Caco-2 (cell line): ENCODE data around the gene EMC8. TPM values are rescaled to one million over a fixed set of nuclear protein-coding genes. Genes with fewer than 3 reads are reported as not detected.
"Not testable (repeated sequence)": the region's sequence is repeated elsewhere in the genome, so short reads cannot be mapped to it uniquely, and the experiment has no call there.

Experiments used
- BruUV-seq: library from RNA; stranded (reverse); fragments of 400-500 nt; replicated peaks from 2 replicates; lab custom pipeline; 2021; lab: Mats Ljungman, UMichigan
- CTCF ChIA-PET: fragments of 300-600 bp; sonication (Branson Sonifier 250); formaldehyde crosslinking; loops from one replicate; lab custom pipeline; 2022; ENCODE audit warnings: antibody characterized with exemption; lab: Charles Lee
- POLR2A ChIA-PET: fragments of 300-600 bp; sonication (Branson Sonifier 250); formaldehyde crosslinking; loops from one replicate; lab custom pipeline; 2022; ENCODE audit warnings: antibody characterized with exemption; lab: Charles Lee
- DNase-seq, 2 experiments: peaks; one replicate each; pipeline versions ENCODE4 v3.0.0 to v3.0.0-alpha.2; 2020 to 2022
- H3K27me3 ChIP-seq: replicated peaks from 2 replicates; pipeline ENCODE4 v1.6.0; 2011; ENCODE audit warnings: low read length; ENCODE audit not compliant: control insufficient read depth, insufficient read depth
- H3K36me3 ChIP-seq: 2 replicates; pipeline ENCODE4 v1.5.1; 2011; ENCODE audit warnings: low read length; ENCODE audit not compliant: control insufficient read depth, insufficient read depth
- H3K4me1 ChIP-seq: fragments of 250-450 bp; sonication (Bioruptor Pico); 2 replicates; pipeline ENCODE4 v1.5.1; 2020; ENCODE audit warnings: mild to moderate bottlenecking
- H3K4me3 ChIP-seq: 2 replicates; pipeline ENCODE4 v1.5.1; 2011; ENCODE audit warnings: low read depth, mild to moderate bottlenecking, control low read depth, low read length
- H3K9me3 ChIP-seq: fragments of 250-450 bp; sonication (Bioruptor Pico); 2 replicates; pipeline ENCODE4 v1.5.1; 2020; ENCODE audit warnings: mild to moderate bottlenecking, moderate library complexity
- H3K27ac Mint-ChIP-seq: one replicate; pipeline ENCODE4 v1.8.0; 2022; ENCODE audit warnings: mixed read lengths; ENCODE audit not compliant: unreplicated experiment
- H3K27me3 Mint-ChIP-seq: one replicate; pipeline ENCODE4 v1.8.0; 2022; ENCODE audit warnings: mixed read lengths; ENCODE audit not compliant: insufficient read depth, unreplicated experiment
- H3K36me3 Mint-ChIP-seq: one replicate; pipeline ENCODE4 v1.8.0; 2022; ENCODE audit warnings: mild to moderate bottlenecking, mixed read lengths; ENCODE audit not compliant: insufficient read depth, unreplicated experiment
- H3K4me1 Mint-ChIP-seq: one replicate; pipeline ENCODE4 v1.8.0; 2022; ENCODE audit warnings: low read depth, mixed read lengths; ENCODE audit not compliant: unreplicated experiment
- H3K4me3 Mint-ChIP-seq: one replicate; pipeline ENCODE4 v1.8.0; 2022; ENCODE audit warnings: mild to moderate bottlenecking, moderate library complexity, mixed read lengths; ENCODE audit not compliant: unreplicated experiment
- H3K9me3 Mint-ChIP-seq: one replicate; pipeline ENCODE4 v1.8.0; 2022; ENCODE audit warnings: mixed read lengths; ENCODE audit not compliant: unreplicated experiment
- CTCF ChIP-seq, 2 experiments: fragments of 200-600 bp in 1 of 2; IDR thresholded peaks; 1 replicate in 1 of 2; 2 replicates in 1 of 2; pipeline versions ENCODE4 v1.5.1 to v1.8.0; 2011 to 2022; ENCODE audit warnings: antibody characterized with exemption in 1 of 2, control low read depth in 1 of 2, inconsistent platforms in 1 of 2, low read depth in 1 of 2, low read length in 1 of 2, mild to moderate bottlenecking in 1 of 2, moderate library complexity in 1 of 2; ENCODE audit not compliant: insufficient read depth in 1 of 2, severe bottlenecking in 1 of 2, unreplicated experiment in 1 of 2
- intact Hi-C: fragments of 100-400 bp; cut with micrococcal nuclease; formaldehyde crosslinking; loops from one replicate; pipeline ENCODE4 v1.10.0; 2022; ENCODE audit not compliant: unreplicated experiment
- total RNA-seq: library from RNA; stranded (reverse); gene quantifications from 2 replicates; pipeline ENCODE4 v1.2.3, GENCODE V29; 2022

Gene EMC8
- total RNA-seq, 1 experiment from 2014 or later: 94.7 TPM

- Mint-ChIP-seq H3K4me3 (no peak overlapping the region), H3K36me3 (peaks cover 15% of the 10 kb centered on the region), H3K9me3 (no peaks in the 10 kb centered on the region), H3K27ac (no peak overlapping the region), H3K27me3 (no peaks in the 10 kb centered on the region), H3K4me1 (peaks cover 6% of the 10 kb centered on the region)
- BruUV-seq: no TSS peak
- Histone ChIP-seq H3K9me3 (no peaks in the 10 kb centered on the region), H3K4me1 (no peaks in the 10 kb centered on the region), H3K36me3 (peaks cover 5% of the 10 kb centered on the region), H3K4me3 (no peak overlapping the region), H3K27me3 (no peaks in the 10 kb centered on the region)
- ChIA-PET POLR2A (no interaction called here), CTCF (interaction anchor here (0.6 to 1.6 kb wide), 2 partner anchors 9 to 32 kb away, joined by 3 to 10 read pairs; no protein-coding TSS in a partner anchor)
- intact Hi-C loops: no loop called here
- no peak for DNase-seq
- TF ChIP-seq CTCF (IDR thresholded peaks at IDR 0.05; ENCODE audit: insufficient read depth in 1 of 2, low read depth in 1 of 2, low read length in 1 of 2, severe bottlenecking in 1 of 2, unreplicated experiment in 1 of 2): no peak
These were observed 10.9 kb upstream of the EMC8 start for GRCh38 chr16:85810097-85810741.

GRCh38 chr16:85809645-85810044 lies 10.3 kb upstream of the EMC8 start:
- H3K4me3 ChIP-seq: no peak overlapping the region
- DNase-seq: no peak
- H3K27me3 ChIP-seq: no peaks in the 10 kb centered on the region
- no peaks in the 10 kb centered on the region for H3K4me1 ChIP-seq
- Mint-ChIP-seq H3K4me1 (peaks cover 6% of the 10 kb centered on the region), H3K27ac (no peak overlapping the region), H3K36me3 (peaks cover 21% of the 10 kb centered on the region), H3K27me3 (no peaks in the 10 kb centered on the region), H3K9me3 (no peaks in the 10 kb centered on the region), H3K4me3 (no peak overlapping the region)
- ChIA-PET CTCF (interaction anchor here (0.6 to 1.6 kb wide), 2 partner anchors 10 to 32 kb away, joined by 3 to 10 read pairs; no protein-coding TSS in a partner anchor), POLR2A (no interaction called here)
- BruUV-seq: no TSS peak
- H3K9me3 ChIP-seq: no peaks in the 10 kb centered on the region
- H3K36me3 ChIP-seq: peaks cover 8% of the 10 kb centered on the region
- TF ChIP-seq CTCF (IDR thresholded peaks at IDR 0.05; ENCODE audit: insufficient read depth in 1 of 2, low read depth in 1 of 2, low read length in 1 of 2, severe bottlenecking in 1 of 2, unreplicated experiment in 1 of 2): no peak
- intact Hi-C loops: no loop called here

GRCh38 chr16:85808926-85809325 lies 9.6 kb upstream of the EMC8 start:
- no peak for TF ChIP-seq CTCF (IDR thresholded peaks at IDR 0.05; ENCODE audit: insufficient read depth in 1 of 2, low read depth in 1 of 2, low read length in 1 of 2, severe bottlenecking in 1 of 2, unreplicated experiment in 1 of 2)
- Mint-ChIP-seq H3K27ac (no peak overlapping the region), H3K36me3 (peaks cover 28% of the 10 kb centered on the region), H3K4me1 (peaks cover 6% of the 10 kb centered on the region), H3K4me3 (no peak overlapping the region), H3K27me3 (no peaks in the 10 kb centered on the region), H3K9me3 (no peaks in the 10 kb centered on the region)
- Histone ChIP-seq H3K9me3 (no peaks in the 10 kb centered on the region), H3K27me3 (no peaks in the 10 kb centered on the region), H3K4me3 (no peak overlapping the region), H3K36me3 (peaks cover 8% of the 10 kb centered on the region), H3K4me1 (no peaks in the 10 kb centered on the region)
- no peak for DNase-seq
- ChIA-PET CTCF (no interaction called here), POLR2A (no interaction called here)
- BruUV-seq: no TSS peak
- intact Hi-C loops: no loop called here

GRCh38 chr16:85808104-85808503 lies 8.8 kb upstream of the EMC8 start:
- H3K36me3 Mint-ChIP-seq: peaks cover 36% of the 10 kb centered on the region
- H3K9me3 ChIP-seq, intact Hi-C loops, H3K4me3 ChIP-seq, BruUV-seq, H3K27ac Mint-ChIP-seq, H3K27me3 ChIP-seq, H3K9me3 Mint-ChIP-seq, H3K27me3 Mint-ChIP-seq, H3K4me3 Mint-ChIP-seq, H3K4me1 ChIP-seq, H3K4me1 Mint-ChIP-seq, CTCF ChIA-PET, POLR2A ChIA-PET, H3K36me3 ChIP-seq, DNase-seq: not testable (repeated sequence)

- H3K4me1 ChIP-seq, DNase-seq, intact Hi-C loops, H3K4me3 ChIP-seq, H3K27ac Mint-ChIP-seq, H3K4me1 Mint-ChIP-seq, H3K4me3 Mint-ChIP-seq, H3K27me3 ChIP-seq, POLR2A ChIA-PET, CTCF ChIA-PET, H3K9me3 Mint-ChIP-seq, BruUV-seq, H3K27me3 Mint-ChIP-seq, H3K9me3 ChIP-seq, H3K36me3 ChIP-seq: not testable (repeated sequence)
- peaks cover 44% of the 10 kb centered on the region for H3K36me3 Mint-ChIP-seq
These were observed 8.0 kb upstream of the EMC8 start for GRCh38 chr16:85807340-85807739.
